ENCODE measurements around the gene TMEM238.
A peak's percentile ranks its signal among the peaks of the same experiment; 100 is the strongest.

The TMEM238 gene

DNA sequence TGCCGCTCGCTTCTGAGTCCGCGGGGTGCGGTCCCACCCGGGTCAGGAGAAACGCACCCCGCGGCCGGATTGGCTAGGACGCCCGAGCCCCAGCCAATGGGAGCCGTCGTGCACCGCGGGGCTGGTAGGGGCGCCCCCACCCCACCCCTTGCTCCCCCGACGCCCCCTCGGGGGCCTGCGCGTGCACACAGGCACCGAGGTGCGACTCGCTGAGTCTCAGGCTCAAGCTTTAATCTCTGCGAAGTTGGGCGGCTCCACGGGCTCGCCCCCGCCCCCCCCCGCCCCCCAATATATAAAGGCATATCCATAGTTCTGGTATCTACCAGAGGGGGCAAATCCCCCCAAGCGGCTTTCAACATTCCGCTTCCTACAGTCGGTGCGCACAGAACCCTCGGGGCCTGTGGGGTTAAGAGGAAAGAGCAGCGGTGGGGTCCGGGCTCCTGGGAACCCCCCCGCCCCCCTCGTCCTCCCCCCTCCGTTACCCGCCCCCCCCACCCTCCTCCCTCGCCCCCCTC, 29.3 kb downstream of the TMEM238 start, which contains the start of gene COX6B2:
COX6B2 (minus strand) TSS at position 22 of the 515 bp plus-strand sequence. CDS start 198 bp downstream, outside the sequence.
- DNase-seq (ENCODE audit: low read depth, low spot score): no peak
- no peak within 1 kb of the TSS for H3K27ac ChIP-seq (ENCODE audit: low read length)
- no peaks in the 10 kb centered on the region for H3K9me3 ChIP-seq (ENCODE audit: control insufficient read depth, insufficient read depth, low read length)
- peak within 1 kb of the TSS; percentile 55; the same call in 1 of the 2 replicates for H3K4me3 ChIP-seq (ENCODE audit: low read length)
- H3K27me3 ChIP-seq (ENCODE audit: control insufficient read depth, insufficient read depth, low read length): peaks cover 7% of the 10 kb centered on the region; the same call in 1 of the 2 replicates
- WGBS (ENCODE audit: insufficient coverage, insufficient read length): no CpG with 5 or more reads among the region's 43 CpGs
- H3K4me1 ChIP-seq (ENCODE audit: control insufficient read depth, insufficient read depth, low read length): peaks cover 4% of the 10 kb centered on the region
- H3K36me3 ChIP-seq (ENCODE audit: control insufficient read depth, insufficient read depth, low read length): no peaks in the 10 kb centered on the region

DNA sequence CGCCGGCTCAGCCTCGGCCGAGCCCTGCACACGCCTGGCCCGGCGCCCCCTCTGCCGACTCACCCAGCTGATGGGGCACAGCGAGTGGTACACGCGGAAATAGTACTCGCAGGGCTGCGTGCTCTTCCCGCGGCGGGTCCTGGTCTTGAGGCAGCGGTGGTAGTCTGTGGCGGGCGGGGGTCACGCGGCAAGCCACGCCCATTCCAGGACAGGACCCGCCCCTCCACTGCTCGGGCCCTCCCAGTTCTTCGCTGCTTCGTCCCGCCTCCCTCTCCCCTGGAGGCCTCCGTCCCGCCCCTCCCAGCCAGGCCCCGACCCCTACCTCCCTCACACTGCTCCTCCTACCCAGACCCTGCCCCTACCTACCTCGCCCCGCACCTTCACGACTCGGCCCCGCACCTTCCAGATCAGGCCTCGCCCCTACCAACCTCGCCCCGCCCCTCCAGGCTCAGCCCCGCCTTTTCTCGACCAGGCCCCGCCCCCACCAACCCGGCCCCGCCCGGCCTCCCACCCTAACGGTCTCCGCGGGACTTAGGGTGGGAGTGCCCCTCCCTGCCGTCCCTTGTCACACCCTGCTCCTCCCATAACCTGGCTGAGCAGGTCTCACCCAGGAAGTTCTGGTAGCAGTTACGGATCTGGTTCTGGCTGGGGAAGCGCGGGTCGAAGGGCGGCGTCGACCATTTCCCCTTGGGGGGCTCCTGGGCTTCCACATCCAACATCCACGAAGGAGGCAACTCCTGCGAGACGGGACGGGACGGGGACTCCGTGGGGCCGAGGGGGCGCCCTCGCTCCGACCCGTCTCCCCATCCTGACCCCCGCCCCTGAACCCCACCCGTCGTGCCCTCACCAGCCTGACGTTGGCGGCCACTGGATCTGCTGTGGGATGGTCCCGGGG, 30.0 kb downstream of the TMEM238 start:
- H3K36me3 ChIP-seq (ENCODE audit: control insufficient read depth, insufficient read depth, low read length): no peaks in the 10 kb centered on the region
- DNase-seq (ENCODE audit: low read depth, low spot score): no peak
- H3K4me3 ChIP-seq (ENCODE audit: low read length): peak overlapping the region; percentile 55; the same call in 1 of the 2 replicates
- peaks cover 7% of the 10 kb centered on the region; the same call in 1 of the 2 replicates for H3K27me3 ChIP-seq (ENCODE audit: control insufficient read depth, insufficient read depth, low read length)
- WGBS (ENCODE audit: insufficient coverage, insufficient read length): no CpG with 5 or more reads among the region's 72 CpGs
- no peak overlapping the region for H3K27ac ChIP-seq (ENCODE audit: low read length)
- H3K9me3 ChIP-seq (ENCODE audit: control insufficient read depth, insufficient read depth, low read length): no peaks in the 10 kb centered on the region
- H3K4me1 ChIP-seq (ENCODE audit: control insufficient read depth, insufficient read depth, low read length): peaks cover 4% of the 10 kb centered on the region

GRCh38 chr19:55353356-55353802, 30.7 kb downstream of the TMEM238 start:
- no peaks in the 10 kb centered on the region for H3K9me3 ChIP-seq (ENCODE audit: control insufficient read depth, insufficient read depth, low read length)
- H3K27ac ChIP-seq (ENCODE audit: low read length): no peak overlapping the region
- H3K4me1 ChIP-seq (ENCODE audit: control insufficient read depth, insufficient read depth, low read length): peaks cover 7% of the 10 kb centered on the region
- H3K4me3 ChIP-seq (ENCODE audit: low read length): peak overlapping the region; percentile 55; the same call in 1 of the 2 replicates
- WGBS (ENCODE audit: insufficient coverage, insufficient read length): no CpG with 5 or more reads among the region's 24 CpGs
- no peak for DNase-seq (ENCODE audit: low read depth, low spot score)
- no peaks in the 10 kb centered on the region for H3K36me3 ChIP-seq (ENCODE audit: control insufficient read depth, insufficient read depth, low read length)
- peaks cover 7% of the 10 kb centered on the region; the same call in 1 of the 2 replicates for H3K27me3 ChIP-seq (ENCODE audit: control insufficient read depth, insufficient read depth, low read length)

- no peak overlapping the region for H3K4me3 ChIP-seq (ENCODE audit: low read length)
- no CpG with 5 or more reads among the region's 25 CpGs for WGBS (ENCODE audit: insufficient coverage, insufficient read length)
- no peak overlapping the region for H3K27ac ChIP-seq (ENCODE audit: low read length)
- no peak for DNase-seq (ENCODE audit: low read depth, low spot score)
- H3K36me3 ChIP-seq (ENCODE audit: control insufficient read depth, insufficient read depth, low read length): no peaks in the 10 kb centered on the region; the same call in 1 of the 2 replicates
- H3K9me3 ChIP-seq (ENCODE audit: control insufficient read depth, insufficient read depth, low read length): no peaks in the 10 kb centered on the region
- peaks cover 12% of the 10 kb centered on the region for H3K4me1 ChIP-seq (ENCODE audit: control insufficient read depth, insufficient read depth, low read length)
- H3K27me3 ChIP-seq (ENCODE audit: control insufficient read depth, insufficient read depth, low read length): peaks cover 7% of the 10 kb centered on the region; the same call in 1 of the 2 replicates
Observed at GRCh38 chr19:55352549-55353145, 31.4 kb downstream of the TMEM238 start.

- Histone ChIP-seq H3K4me3 (ENCODE audit: low read length) (no peak overlapping the region), H3K36me3 (ENCODE audit: control insufficient read depth, insufficient read depth, low read length) (peaks cover 5% of the 10 kb centered on the region), H3K27ac (ENCODE audit: low read length) (no peak overlapping the region), H3K27me3 (ENCODE audit: control insufficient read depth, insufficient read depth, low read length) (peaks cover 7% of the 10 kb centered on the region; the same call in 1 of the 2 replicates), H3K9me3 (ENCODE audit: control insufficient read depth, insufficient read depth, low read length) (no peaks in the 10 kb centered on the region), H3K4me1 (ENCODE audit: control insufficient read depth, insufficient read depth, low read length) (peaks cover 16% of the 10 kb centered on the region)
- no peak for DNase-seq (ENCODE audit: low read depth, low spot score)
- WGBS (ENCODE audit: insufficient coverage, insufficient read length): no CpG with 5 or more reads among the region's 6 CpGs
Observed at GRCh38 chr19:55352040-55352439, 32.1 kb downstream of the TMEM238 start.

DNA sequence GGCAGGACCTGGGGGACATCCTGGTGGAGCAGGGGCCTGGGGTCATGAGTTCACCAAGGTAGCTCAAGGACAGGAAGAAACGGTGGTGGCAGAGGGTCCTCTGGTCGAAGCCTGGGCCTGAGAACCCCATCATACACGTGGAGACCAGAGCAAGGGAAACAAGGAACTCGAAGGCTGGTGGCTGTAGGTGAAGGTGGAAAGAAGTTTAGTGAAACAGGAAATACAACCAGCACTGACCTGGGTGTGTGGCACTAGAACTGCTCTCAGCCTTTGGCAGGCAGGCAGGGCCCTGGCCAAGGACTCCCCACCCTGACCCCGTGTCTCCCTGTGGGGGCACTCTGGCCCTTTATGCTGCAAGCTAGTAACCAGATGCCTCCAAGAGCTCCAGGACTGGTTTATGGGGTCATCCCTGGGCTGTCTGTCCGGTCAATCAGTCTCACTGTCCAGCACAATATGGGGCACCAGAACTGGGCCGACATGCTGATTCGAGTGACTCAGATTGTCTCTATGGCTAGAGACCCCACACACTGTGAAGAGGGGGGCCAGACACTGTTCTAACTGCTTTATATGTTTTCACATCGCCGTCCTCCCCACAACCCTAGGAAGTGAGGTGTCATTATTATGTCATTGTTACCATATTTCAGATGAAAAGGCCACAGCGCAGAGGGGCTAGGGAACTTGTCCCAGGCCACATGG, 33.3 kb downstream of the TMEM238 start:
- no CpG with 5 or more reads among the region's 11 CpGs for WGBS (ENCODE audit: insufficient coverage, insufficient read length)

GRCh38 chr19:55348317-55349034, 35.6 kb downstream of the TMEM238 start:
- Histone ChIP-seq H3K36me3 (ENCODE audit: control insufficient read depth, insufficient read depth, low read length) (peaks cover 12% of the 10 kb centered on the region), H3K27me3 (ENCODE audit: control insufficient read depth, insufficient read depth, low read length) (peaks cover 5% of the 10 kb centered on the region; the same call in 1 of the 2 replicates), H3K9me3 (ENCODE audit: control insufficient read depth, insufficient read depth, low read length) (no peaks in the 10 kb centered on the region), H3K4me1 (ENCODE audit: control insufficient read depth, insufficient read depth, low read length) (peaks cover 16% of the 10 kb centered on the region), H3K27ac (ENCODE audit: low read length) (peak overlapping the region; percentile 56), H3K4me3 (ENCODE audit: low read length) (no peak overlapping the region)
- WGBS (ENCODE audit: insufficient coverage, insufficient read length): no CpG with 5 or more reads among the region's 22 CpGs
- DNase-seq (ENCODE audit: low read depth, low spot score): no peak

More for the DNA sequence above, 33.3 kb downstream of the TMEM238 start:
- Histone ChIP-seq H3K9me3 (ENCODE audit: control insufficient read depth, insufficient read depth, low read length) (no peaks in the 10 kb centered on the region), H3K4me3 (ENCODE audit: low read length) (no peak overlapping the region), H3K27ac (ENCODE audit: low read length) (no peak overlapping the region), H3K4me1 (ENCODE audit: control insufficient read depth, insufficient read depth, low read length) (peaks cover 16% of the 10 kb centered on the region), H3K27me3 (ENCODE audit: control insufficient read depth, insufficient read depth, low read length) (peaks cover 7% of the 10 kb centered on the region; the same call in 1 of the 2 replicates), H3K36me3 (ENCODE audit: control insufficient read depth, insufficient read depth, low read length) (peaks cover 8% of the 10 kb centered on the region)
- no peak for DNase-seq (ENCODE audit: low read depth, low spot score)

- Histone ChIP-seq H3K27me3 (ENCODE audit: control insufficient read depth, insufficient read depth, low read length) (no peaks in the 10 kb centered on the region), H3K4me1 (ENCODE audit: control insufficient read depth, insufficient read depth, low read length) (peaks cover 16% of the 10 kb centered on the region), H3K4me3 (ENCODE audit: low read length) (no peak overlapping the region), H3K36me3 (ENCODE audit: control insufficient read depth, insufficient read depth, low read length) (peaks cover 15% of the 10 kb centered on the region), H3K27ac (ENCODE audit: low read length) (no peak overlapping the region), H3K9me3 (ENCODE audit: control insufficient read depth, insufficient read depth, low read length) (no peaks in the 10 kb centered on the region)
- DNase-seq (ENCODE audit: low read depth, low spot score): no peak
- no CpG with 5 or more reads among the region's 10 CpGs for WGBS (ENCODE audit: insufficient coverage, insufficient read length)
Observed at GRCh38 chr19:55347442-55348009, 36.6 kb downstream of the TMEM238 start.

DNA sequence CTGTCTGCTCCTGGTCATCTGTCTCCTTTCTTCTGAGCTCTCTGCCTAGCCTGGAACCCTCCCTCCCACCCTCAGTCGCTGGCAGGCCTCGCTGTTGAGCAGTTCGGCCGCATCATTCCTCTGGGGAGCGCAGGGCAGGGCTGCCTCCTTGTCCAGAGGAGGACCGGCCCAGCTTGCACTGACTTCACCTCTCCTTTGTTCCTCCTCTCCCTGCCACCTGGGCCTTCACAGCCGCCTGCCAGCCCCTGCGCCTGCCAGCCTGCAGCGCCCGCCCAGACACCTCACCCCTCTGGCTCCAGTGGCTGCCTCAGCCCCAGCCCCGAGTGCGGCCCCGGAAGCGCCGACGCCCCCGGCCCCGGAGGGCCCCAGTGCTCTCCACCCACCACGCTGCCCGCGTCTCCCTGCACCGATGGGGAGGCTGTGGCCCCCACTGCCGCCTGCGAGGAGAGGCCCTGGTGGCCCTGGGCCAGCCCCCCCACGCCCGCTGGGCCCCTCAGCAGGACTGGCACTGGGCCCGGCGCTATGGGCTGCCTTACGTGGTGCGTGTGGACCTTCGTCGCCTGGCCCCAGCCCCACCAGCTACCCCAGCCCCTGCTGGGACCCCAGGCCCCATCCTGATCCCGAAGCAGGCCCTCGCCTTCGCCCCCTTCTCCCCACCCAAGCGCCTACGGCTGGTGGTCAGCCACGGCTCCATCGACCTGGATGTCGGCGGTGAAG, 37.2 kb downstream of the TMEM238 start:
- no CpG with 5 or more reads among the region's 41 CpGs for WGBS (ENCODE audit: insufficient coverage, insufficient read length)
- peaks cover 15% of the 10 kb centered on the region for H3K36me3 ChIP-seq (ENCODE audit: control insufficient read depth, insufficient read depth, low read length)
- DNase-seq (ENCODE audit: low read depth, low spot score): no peak

More for the DNA sequence above, 37.2 kb downstream of the TMEM238 start:
- Histone ChIP-seq H3K4me3 (ENCODE audit: low read length) (no peak overlapping the region), H3K4me1 (ENCODE audit: control insufficient read depth, insufficient read depth, low read length) (peaks cover 16% of the 10 kb centered on the region), H3K27ac (ENCODE audit: low read length) (no peak overlapping the region), H3K9me3 (ENCODE audit: control insufficient read depth, insufficient read depth, low read length) (no peaks in the 10 kb centered on the region), H3K27me3 (ENCODE audit: control insufficient read depth, insufficient read depth, low read length) (no peaks in the 10 kb centered on the region)

Measured in iPS DF 6.9 (cell line).